Mesothelial cell of epicardium (in vitro differentiated cells): ENCODE data around the gene GAK. TPM values are rescaled to one million over a fixed set of nuclear protein-coding genes. Genes with fewer than 3 reads are reported as not detected.

Source experiments
- DNase-seq, 2 experiments: peaks; one replicate each; pipeline ENCODE4 v3.0.0; 2021; ENCODE audit warnings: low spot score in 2 of 2; ENCODE audit not compliant: unreplicated experiment in 2 of 2
- H3K27ac Mint-ChIP-seq: 2 replicates; pipeline ENCODE4 v1.8.0; 2021; ENCODE audit warnings: mixed read lengths
- H3K27me3 Mint-ChIP-seq: 2 replicates; pipeline ENCODE4 v1.8.0; 2021; ENCODE audit warnings: low read depth, mixed read lengths
- H3K36me3 Mint-ChIP-seq: 2 replicates; pipeline ENCODE4 v1.8.0; 2021; ENCODE audit warnings: mixed read lengths
- H3K4me1 Mint-ChIP-seq: 2 replicates; pipeline ENCODE4 v1.8.0; 2021; ENCODE audit warnings: mixed read lengths
- H3K4me3 Mint-ChIP-seq: 2 replicates; pipeline ENCODE4 v1.8.0; 2021; ENCODE audit warnings: mild to moderate bottlenecking, moderate library complexity, mixed read lengths
- H3K9me3 Mint-ChIP-seq: 2 replicates; pipeline ENCODE4 v1.8.0; 2021; ENCODE audit warnings: mixed read lengths
- CTCF ChIP-seq: fragments of 200-600 bp; sonication (generic); IDR thresholded peaks from one replicate; pipeline ENCODE4 v1.5.0; 2021; ENCODE audit warnings: antibody characterized with exemption; ENCODE audit not compliant: unreplicated experiment
- total RNA-seq: library from RNA; stranded (reverse); gene quantifications from 3 replicates; pipeline ENCODE4 v1.2.1, GENCODE V29; 2021

GAK gene
- total RNA-seq, 1 donor from 2014 or later: 114 TPM

GRCh38 chr4:917992-918391 lies 14.1 kb downstream of the GAK start:
- Mint-ChIP-seq H3K36me3 (peaks cover 20% of the 10 kb centered on the region), H3K27ac (no peak overlapping the region), H3K4me1 (peaks cover 9% of the 10 kb centered on the region), H3K9me3 (peaks cover 18% of the 10 kb centered on the region), H3K27me3 (no peaks in the 10 kb centered on the region), H3K4me3 (no peak overlapping the region)
- no peak for DNase-seq
- no peak for TF ChIP-seq CTCF

DNA sequence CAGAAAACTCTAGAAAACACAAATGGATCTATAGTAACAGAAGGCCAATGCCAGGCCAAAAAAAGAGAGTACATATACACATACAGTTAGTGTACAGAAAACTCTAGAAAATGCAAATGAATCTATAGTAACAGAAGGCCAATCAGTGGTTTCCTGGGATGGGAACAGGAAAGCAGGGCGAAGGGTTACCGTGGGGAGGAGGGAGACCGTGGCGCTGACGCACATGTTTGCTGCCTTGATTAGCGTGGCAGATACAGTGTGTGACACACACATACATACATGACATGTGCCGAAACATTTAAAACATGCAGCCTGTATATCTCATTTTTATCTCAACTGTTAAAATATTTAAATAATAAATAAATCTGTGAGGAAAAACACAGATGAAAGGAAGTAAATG lies 14.7 kb downstream of the GAK start:
- Mint-ChIP-seq H3K9me3 (peaks cover 18% of the 10 kb centered on the region), H3K36me3 (peaks cover 15% of the 10 kb centered on the region), H3K4me1 (peaks cover 9% of the 10 kb centered on the region), H3K27me3 (no peaks in the 10 kb centered on the region), H3K27ac (no peak overlapping the region), H3K4me3 (no peak overlapping the region)
- no peak for TF ChIP-seq CTCF
- DNase-seq: peak in 1 of 2 experiments; percentile 9

- no peak for DNase-seq
- peaks cover 18% of the 10 kb centered on the region for H3K9me3 Mint-ChIP-seq
- H3K36me3 Mint-ChIP-seq: peaks cover 23% of the 10 kb centered on the region
- H3K27me3 Mint-ChIP-seq: no peaks in the 10 kb centered on the region
- peaks cover 9% of the 10 kb centered on the region for H3K4me1 Mint-ChIP-seq
- TF ChIP-seq CTCF: no peak
- H3K4me3 Mint-ChIP-seq: no peak overlapping the region
- no peak overlapping the region for H3K27ac Mint-ChIP-seq
These were observed 16.5 kb downstream of the GAK start for GRCh38 chr4:915595-915994.

GRCh38 chr4:915041-915474 lies 17.1 kb downstream of the GAK start:
- Mint-ChIP-seq H3K36me3 (peaks cover 23% of the 10 kb centered on the region), H3K9me3 (peaks cover 18% of the 10 kb centered on the region), H3K4me3 (no peak overlapping the region), H3K27ac (peak overlapping the region; percentile 49), H3K4me1 (peaks cover 9% of the 10 kb centered on the region), H3K27me3 (no peaks in the 10 kb centered on the region)
- DNase-seq: no peak
- no peak for TF ChIP-seq CTCF

- DNase-seq: no peak
- Mint-ChIP-seq H3K36me3 (peaks cover 23% of the 10 kb centered on the region), H3K4me3 (no peak overlapping the region), H3K9me3 (peaks cover 18% of the 10 kb centered on the region), H3K27me3 (no peaks in the 10 kb centered on the region), H3K4me1 (peaks cover 9% of the 10 kb centered on the region), H3K27ac (no peak overlapping the region)
- no peak for TF ChIP-seq CTCF
These were observed 17.6 kb downstream of the GAK start for GRCh38 chr4:914531-914930.

DNA sequence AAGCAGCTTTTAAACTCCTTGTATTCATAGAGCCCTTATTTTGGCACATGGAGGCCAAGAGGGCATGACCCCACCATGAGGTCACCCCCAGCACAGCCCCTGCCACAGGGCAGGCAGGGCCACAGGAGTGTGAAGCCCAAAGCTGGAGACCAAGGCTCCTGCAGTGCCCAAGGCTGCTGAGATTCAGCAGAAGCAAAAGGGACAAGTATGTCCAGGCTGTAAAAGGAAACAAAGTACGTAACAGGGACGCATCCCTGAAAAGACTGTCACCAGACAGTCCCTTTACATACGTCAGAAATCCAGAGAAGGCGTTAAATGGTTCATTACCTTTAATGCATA lies 18.9 kb downstream of the GAK start:
- no peak for DNase-seq
- Mint-ChIP-seq H3K4me1 (peaks cover 10% of the 10 kb centered on the region), H3K27ac (no peak overlapping the region), H3K36me3 (peaks cover 21% of the 10 kb centered on the region), H3K4me3 (no peak overlapping the region), H3K27me3 (no peaks in the 10 kb centered on the region), H3K9me3 (peaks cover 16% of the 10 kb centered on the region)
- TF ChIP-seq CTCF: no peak
